Effector memory CD8-positive, alpha-beta T cell (primary cell): ENCODE measurements around the gene HOXC10.
A peak's percentile ranks its signal among the peaks of the same experiment; 100 is the strongest.

Experiments used
- ATAC-seq: fragments of 150-1000 bp; cut with Tn5 transposase; replicated peaks from 2 replicates; pipeline ENCODE4 v1.10.0; 2021; ENCODE audit warnings: mild to moderate bottlenecking, moderate library complexity
- DNase-seq, 3 experiments: peaks; one replicate each; pipeline ENCODE4 v3.0.0; 2021
- H3K27ac Mint-ChIP-seq, 2 donors: one replicate each; pipeline ENCODE4 v1.8.0; 2022; ENCODE audit warnings: mild to moderate bottlenecking in 2 of 2, mixed read lengths in 2 of 2, moderate library complexity in 2 of 2
- H3K27me3 Mint-ChIP-seq, 2 donors: one replicate each; pipeline ENCODE4 v1.8.0; 2022; ENCODE audit warnings: mixed read lengths in 2 of 2
- H3K36me3 Mint-ChIP-seq: one replicate; pipeline ENCODE4 v1.8.0; 2022; ENCODE audit warnings: mild to moderate bottlenecking, moderate library complexity, mixed read lengths; ENCODE audit not compliant: insufficient read depth
- H3K4me1 Mint-ChIP-seq, 2 donors: one replicate each; pipeline ENCODE4 v1.8.0; 2022; ENCODE audit warnings: low read depth in 2 of 2, mixed read lengths in 2 of 2
- H3K4me3 Mint-ChIP-seq, 2 donors: one replicate each; pipeline ENCODE4 v1.8.0; 2022; ENCODE audit warnings: mild to moderate bottlenecking in 2 of 2, mixed read lengths in 2 of 2, moderate library complexity in 2 of 2
- H3K9me3 Mint-ChIP-seq, 2 donors: one replicate each; pipeline ENCODE4 v1.8.0; 2022; ENCODE audit warnings: mixed read lengths in 2 of 2

Gene HOXC10

GRCh38 chr12:53981634-53982565 is 3.0 kb upstream of the HOXC10 start:
- Mint-ChIP-seq H3K4me1 (peaks cover 19 to 20% of the 10 kb centered on the region in 2 donors), H3K9me3 (no peaks in the 10 kb centered on the region), H3K27ac (no peak overlapping the region), H3K36me3 (peaks cover 48% of the 10 kb centered on the region), H3K27me3 (peaks cover 93 to 100% of the 10 kb centered on the region in 2 donors), H3K4me3 (no peak overlapping the region)
- no peak for DNase-seq
- ATAC-seq = no peak

GRCh38 chr12:53982648-53983567 is 2.0 kb upstream of the HOXC10 start:
- no peaks in the 10 kb centered on the region for H3K9me3 Mint-ChIP-seq

GRCh38 chr12:53983568-53983949 is 1.4 kb upstream of the HOXC10 start:
- H3K4me3 Mint-ChIP-seq = no peak overlapping the region

More at GRCh38 chr12:53982648-53983567, 2.0 kb upstream of the HOXC10 start:
- Mint-ChIP-seq H3K4me3 (no peak overlapping the region), H3K27ac (peak overlapping the region in 1 of 2 donors; percentile 62), H3K4me1 (peaks cover 20% of the 10 kb centered on the region in 2 donors), H3K27me3 (peaks cover 93 to 100% of the 10 kb centered on the region in 2 donors), H3K36me3 (peaks cover 48% of the 10 kb centered on the region)
- DNase-seq = no peak
- no peak for ATAC-seq

GRCh38 chr12:53983950-53984572 is 885 bp upstream of the HOXC10 start:
- peaks cover 21 to 29% of the 10 kb centered on the region in 2 donors for H3K4me1 Mint-ChIP-seq
- H3K9me3 Mint-ChIP-seq = no peaks in the 10 kb centered on the region
- H3K27me3 Mint-ChIP-seq = peaks cover 93 to 100% of the 10 kb centered on the region in 2 donors
- H3K27ac Mint-ChIP-seq = peak overlapping the region in 1 of 2 donors; percentile 62
- H3K36me3 Mint-ChIP-seq = peaks cover 45% of the 10 kb centered on the region
- H3K4me3 Mint-ChIP-seq = peak overlapping the region in 1 of 2 donors; percentile 15
- DNase-seq (no peak), ATAC-seq (no peak)

More at GRCh38 chr12:53983568-53983949, 1.4 kb upstream of the HOXC10 start:
- H3K27ac Mint-ChIP-seq = peak overlapping the region in 1 of 2 donors; percentile 62
- H3K9me3 Mint-ChIP-seq = no peaks in the 10 kb centered on the region
- H3K36me3 Mint-ChIP-seq = peaks cover 45% of the 10 kb centered on the region
- H3K27me3 Mint-ChIP-seq = peaks cover 93 to 100% of the 10 kb centered on the region in 2 donors
- ATAC-seq = no peak
- peaks cover 19 to 25% of the 10 kb centered on the region in 2 donors for H3K4me1 Mint-ChIP-seq
- DNase-seq = no peak

GRCh38 chr12:53985692-53985993 is 697 bp downstream of the HOXC10 start:
- Mint-ChIP-seq H3K27me3 (peaks cover 93 to 100% of the 10 kb centered on the region in 2 donors), H3K36me3 (peaks cover 41% of the 10 kb centered on the region), H3K9me3 (no peaks in the 10 kb centered on the region), H3K4me1 (peaks cover 37 to 45% of the 10 kb centered on the region in 2 donors), H3K27ac (peak overlapping the region in 1 of 2 donors; percentile 87), H3K4me3 (peak overlapping the region; percentile 67 to 70)
- DNase-seq (no peak), ATAC-seq (no peak)

GRCh38 chr12:53985994-53986685 is 1.2 kb downstream of the HOXC10 start:
- peaks cover 37% of the 10 kb centered on the region for H3K36me3 Mint-ChIP-seq
- no peak for DNase-seq
- peaks cover 93 to 100% of the 10 kb centered on the region in 2 donors for H3K27me3 Mint-ChIP-seq
- peaks cover 42 to 47% of the 10 kb centered on the region in 2 donors for H3K4me1 Mint-ChIP-seq
- H3K4me3 Mint-ChIP-seq = peak overlapping the region; percentile 67 to 70
- H3K9me3 Mint-ChIP-seq = no peaks in the 10 kb centered on the region
- peak; percentile 48 for ATAC-seq
- H3K27ac Mint-ChIP-seq = peak overlapping the region in 1 of 2 donors; percentile 87

GRCh38 chr12:53986686-53987483 is 1.9 kb downstream of the HOXC10 start:
- ATAC-seq (no peak), DNase-seq (no peak)
- Mint-ChIP-seq H3K9me3 (no peaks in the 10 kb centered on the region), H3K27me3 (peaks cover 93 to 100% of the 10 kb centered on the region in 2 donors), H3K27ac (no peak overlapping the region), H3K4me3 (no peak overlapping the region), H3K36me3 (peaks cover 34% of the 10 kb centered on the region), H3K4me1 (peaks cover 43 to 47% of the 10 kb centered on the region in 2 donors)

- no peak for ATAC-seq
- no peak for DNase-seq
- Mint-ChIP-seq H3K27ac (no peak overlapping the region), H3K4me1 (peaks cover 43 to 47% of the 10 kb centered on the region in 2 donors), H3K4me3 (no peak overlapping the region), H3K9me3 (no peaks in the 10 kb centered on the region), H3K36me3 (peaks cover 32% of the 10 kb centered on the region), H3K27me3 (peaks cover 96 to 100% of the 10 kb centered on the region in 2 donors)
Measured at GRCh38 chr12:53987787-53988230, 2.9 kb downstream of the HOXC10 start.

- Mint-ChIP-seq H3K36me3 (peaks cover 26% of the 10 kb centered on the region), H3K4me1 (peaks cover 46 to 47% of the 10 kb centered on the region in 2 donors)
Measured at GRCh38 chr12:53988541-53989226, 3.7 kb downstream of the HOXC10 start.

GRCh38 chr12:53989227-53990113 is 4.5 kb downstream of the HOXC10 start:
- Mint-ChIP-seq H3K9me3 (no peaks in the 10 kb centered on the region), H3K36me3 (peaks cover 24% of the 10 kb centered on the region), H3K4me3 (peak overlapping the region; percentile 46 to 64), H3K4me1 (peaks cover 51 to 54% of the 10 kb centered on the region in 2 donors), H3K27me3 (peaks cover 98 to 100% of the 10 kb centered on the region in 2 donors), H3K27ac (no peak overlapping the region)
- DNase-seq (no peak), ATAC-seq (peak; percentile 39)

More at GRCh38 chr12:53988541-53989226, 3.7 kb downstream of the HOXC10 start:
- no peak overlapping the region for H3K27ac Mint-ChIP-seq
- H3K4me3 Mint-ChIP-seq = peak overlapping the region; percentile 46 to 64
- no peak for DNase-seq
- ATAC-seq = peak; percentile 6
- no peaks in the 10 kb centered on the region for H3K9me3 Mint-ChIP-seq
- peaks cover 96 to 100% of the 10 kb centered on the region in 2 donors for H3K27me3 Mint-ChIP-seq
